Activated T-cell treated with anti-CD3 and anti-CD28 coated beads, Interleukin-2, amount 50 U/mL, for 72 hours (primary cell): ENCODE measurements around the gene KCNJ4. TPM values are rescaled to one million over a fixed set of nuclear protein-coding genes. Genes with fewer than 3 reads are reported as not detected.
"Not testable (repeated sequence)": the region's sequence is repeated elsewhere in the genome, so short reads cannot be mapped to it uniquely, and the experiment has no call there.

Experiments used
- ATAC-seq, 2 donors: fragments of 150-1000 bp; cut with Tn5 transposase; replicated peaks in 1 of 2; 2 replicates each; pipeline ENCODE4 v1.10.0; 2021; ENCODE audit warnings: moderate library complexity in 2 of 2, mild to moderate bottlenecking in 1 of 2
- DNase-seq, 2 donors: peaks; one replicate each; pipeline ENCODE4 v3.0.0; 2021 to 2022; ENCODE audit warnings: mixed read lengths in 1 of 2
- H3K27ac Mint-ChIP-seq: one replicate; pipeline ENCODE4 v1.8.0; 2022; ENCODE audit warnings: mild to moderate bottlenecking, moderate library complexity, mixed read lengths
- H3K27me3 Mint-ChIP-seq: one replicate; pipeline ENCODE4 v1.8.0; 2022; ENCODE audit warnings: low read depth, mixed read lengths
- H3K36me3 Mint-ChIP-seq, 2 donors: one replicate each; pipeline ENCODE4 v1.8.0; 2022; ENCODE audit warnings: mixed read lengths in 2 of 2, mild to moderate bottlenecking in 1 of 2; ENCODE audit not compliant: insufficient read depth in 2 of 2
- H3K4me1 Mint-ChIP-seq: one replicate; pipeline ENCODE4 v1.8.0; 2022; ENCODE audit warnings: low read depth, mixed read lengths
- H3K4me3 Mint-ChIP-seq, 2 donors: one replicate each; pipeline ENCODE4 v1.8.0; 2022; ENCODE audit warnings: mild to moderate bottlenecking in 2 of 2, mixed read lengths in 2 of 2, moderate library complexity in 2 of 2
- H3K9me3 Mint-ChIP-seq, 2 donors: one replicate each; pipeline ENCODE4 v1.8.0; 2022; ENCODE audit warnings: mixed read lengths in 2 of 2
- total RNA-seq, 2 donors: library from RNA; stranded (reverse); gene quantifications; one replicate each; pipeline ENCODE4 v1.2.3, GENCODE V29; 2022

KCNJ4 gene
- total RNA-seq, 2 donors from 2014 or later, result not detected

DNA sequence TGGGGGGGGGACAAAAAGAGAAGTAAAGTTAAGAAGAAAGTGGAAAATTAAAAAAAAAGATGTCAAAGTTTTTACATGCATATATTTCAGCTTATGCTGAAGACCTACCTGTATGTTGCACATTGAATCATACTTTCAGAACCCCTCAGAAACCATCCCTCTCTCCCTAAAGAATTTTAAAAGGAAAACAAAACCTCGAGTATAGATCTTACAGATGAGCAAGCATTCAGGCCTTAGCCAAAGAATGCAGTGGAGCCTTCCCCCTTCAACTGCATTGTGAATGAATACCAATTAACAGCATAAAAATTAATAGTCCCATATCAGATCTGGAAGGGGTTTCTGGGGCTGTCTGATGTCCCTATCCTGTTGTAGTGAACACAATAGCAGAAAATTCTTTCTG lies 29.2 kb upstream of the KCNJ4 start:
- DNase-seq (no peak), ATAC-seq (no peak)
- no peaks in the 10 kb centered on the region for H3K9me3 Mint-ChIP-seq
- peak overlapping the region; percentile 79 for H3K27ac Mint-ChIP-seq
- no peak overlapping the region for H3K4me3 Mint-ChIP-seq
- peaks cover 50% of the 10 kb centered on the region for H3K4me1 Mint-ChIP-seq
- no peaks in the 10 kb centered on the region for H3K27me3 Mint-ChIP-seq
- peaks cover 12 to 50% of the 10 kb centered on the region in 2 donors for H3K36me3 Mint-ChIP-seq

- ATAC-seq (no peak), DNase-seq (no peak)
- Mint-ChIP-seq H3K4me3 (no peak overlapping the region), H3K27ac (no peak overlapping the region), H3K36me3 (peaks cover 6 to 38% of the 10 kb centered on the region in 2 donors), H3K9me3 (no peaks in the 10 kb centered on the region), H3K27me3 (no peaks in the 10 kb centered on the region), H3K4me1 (peaks cover 37% of the 10 kb centered on the region)
These were observed 27.8 kb upstream of the KCNJ4 start for GRCh38 chr22:38482662-38483308.

DNA sequence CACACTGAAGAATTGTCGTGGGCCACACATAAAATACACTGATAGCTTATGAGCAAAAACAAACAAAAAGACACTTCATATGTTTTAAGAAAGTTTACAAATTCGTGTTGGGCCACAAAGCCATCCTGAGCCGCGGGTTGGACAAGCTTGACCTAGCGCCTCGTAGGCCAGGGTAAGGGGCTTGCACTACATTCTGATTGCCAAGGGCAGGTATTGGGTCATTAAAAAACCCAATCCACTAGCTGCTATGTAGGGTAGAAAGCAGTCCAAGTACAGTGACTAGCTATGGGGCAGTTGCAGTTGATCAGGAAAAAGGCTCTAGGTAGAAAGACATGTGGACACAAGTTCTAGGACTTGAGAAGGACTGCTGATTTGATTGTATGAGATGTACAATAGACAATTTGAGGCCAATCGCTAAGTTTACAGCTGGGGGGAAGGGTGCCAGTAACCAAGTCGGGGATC lies 26.9 kb upstream of the KCNJ4 start:
- Mint-ChIP-seq H3K27ac (peak overlapping the region; percentile 1), H3K4me3 (no peak overlapping the region), H3K27me3 (no peaks in the 10 kb centered on the region), H3K36me3 (peaks cover 5 to 37% of the 10 kb centered on the region in 2 donors), H3K9me3 (no peaks in the 10 kb centered on the region), H3K4me1 (peaks cover 35% of the 10 kb centered on the region)
- ATAC-seq, result no peak
- DNase-seq, result no peak

DNA sequence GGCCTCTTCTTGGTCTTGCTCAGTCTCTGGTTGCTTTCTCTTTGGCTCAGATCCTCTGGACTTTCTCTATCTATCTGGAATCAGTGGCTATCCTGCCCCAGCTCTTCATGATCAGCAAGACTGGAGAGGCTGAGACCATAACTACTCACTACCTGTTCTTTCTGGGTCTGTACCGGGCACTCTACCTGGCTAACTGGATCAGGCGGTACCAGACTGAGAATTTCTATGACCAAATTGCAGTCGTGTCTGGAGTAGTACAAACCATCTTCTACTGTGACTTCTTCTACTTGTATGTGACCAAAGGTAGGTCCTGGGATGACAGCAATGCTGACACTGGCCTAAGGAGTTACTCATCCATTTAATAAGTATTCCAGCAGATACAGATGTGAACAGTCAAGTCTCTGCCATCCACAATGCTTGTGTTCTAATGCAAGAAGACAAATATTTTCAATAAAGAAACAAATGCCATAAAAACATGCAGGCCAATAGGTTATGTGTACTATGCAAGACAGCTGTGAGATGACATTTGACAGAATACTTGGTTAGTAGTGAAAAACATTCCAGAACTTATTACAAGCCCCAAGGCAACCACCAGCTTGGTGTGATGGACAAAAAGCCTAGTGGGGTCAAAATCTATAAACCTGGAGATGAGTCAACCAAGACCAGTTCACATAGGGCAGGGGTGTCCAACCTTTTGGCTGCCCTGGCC lies 26.3 kb upstream of the KCNJ4 start:
- Mint-ChIP-seq H3K9me3 (no peaks in the 10 kb centered on the region), H3K27ac (peak overlapping the region; percentile 1), H3K27me3 (no peaks in the 10 kb centered on the region), H3K4me3 (no peak overlapping the region), H3K4me1 (peaks cover 29% of the 10 kb centered on the region), H3K36me3 (peaks cover 5 to 32% of the 10 kb centered on the region in 2 donors)
- no peak for ATAC-seq
- no peak for DNase-seq

- Mint-ChIP-seq H3K4me1 (peaks cover 18% of the 10 kb centered on the region), H3K4me3 (no peak overlapping the region), H3K27ac (no peak overlapping the region), H3K9me3 (no peaks in the 10 kb centered on the region), H3K36me3 (peaks cover 3 to 21% of the 10 kb centered on the region in 2 donors), H3K27me3 (no peaks in the 10 kb centered on the region)
- ATAC-seq (no peak), DNase-seq (no peak)
These were observed 24.3 kb upstream of the KCNJ4 start for GRCh38 chr22:38479096-38479837.

- Mint-ChIP-seq H3K36me3 (peaks cover 0 to 8% of the 10 kb centered on the region in 2 donors), H3K27me3 (no peaks in the 10 kb centered on the region), H3K9me3 (no peaks in the 10 kb centered on the region), H3K4me3 (no peak overlapping the region), H3K27ac (peak overlapping the region; percentile 65), H3K4me1 (peaks cover 1% of the 10 kb centered on the region)
- DNase-seq (no peak), ATAC-seq (no peak)
These were observed 22.6 kb upstream of the KCNJ4 start for GRCh38 chr22:38477585-38477984.

GRCh38 chr22:38474003-38474607 lies 19.1 kb upstream of the KCNJ4 start:
- H3K9me3 Mint-ChIP-seq, result no peaks in the 10 kb centered on the region
- H3K27ac Mint-ChIP-seq, result no peak overlapping the region
- H3K27me3 Mint-ChIP-seq, result no peaks in the 10 kb centered on the region
- DNase-seq (no peak), ATAC-seq (peak; percentile 14 to 16)
- H3K36me3 Mint-ChIP-seq, result no peaks in the 10 kb centered on the region
- H3K4me3 Mint-ChIP-seq, result no peak overlapping the region
- no peaks in the 10 kb centered on the region for H3K4me1 Mint-ChIP-seq

- Mint-ChIP-seq H3K4me1 (peaks cover 4% of the 10 kb centered on the region), H3K36me3 (no peaks in the 10 kb centered on the region), H3K27me3 (peaks cover 14% of the 10 kb centered on the region), H3K27ac (no peak overlapping the region), H3K4me3 (no peak overlapping the region), H3K9me3 (no peaks in the 10 kb centered on the region)
- DNase-seq (no peak), ATAC-seq (no peak)
These were observed 16.2 kb upstream of the KCNJ4 start for GRCh38 chr22:38471237-38471636.

DNA sequence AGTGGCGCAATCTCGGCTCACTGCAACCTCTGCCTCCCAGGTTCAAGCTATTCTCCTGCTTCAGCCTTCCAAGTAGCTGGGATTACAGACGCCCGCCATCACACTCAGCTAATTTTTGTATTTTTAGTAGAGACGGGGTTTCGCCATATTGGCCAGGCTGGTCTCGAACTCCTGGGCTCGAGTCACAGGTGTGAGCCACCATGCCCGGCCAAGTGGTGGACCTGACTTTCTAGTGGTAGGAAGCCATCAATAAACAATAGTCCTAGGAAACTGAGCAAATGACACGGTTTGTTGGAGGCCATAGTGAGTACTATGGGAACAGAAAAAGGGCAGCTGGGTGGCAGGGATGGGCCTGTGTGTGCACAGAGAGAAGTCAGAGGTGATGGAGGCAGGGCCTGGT lies 15.2 kb upstream of the KCNJ4 start:
- ATAC-seq, H3K9me3 Mint-ChIP-seq, H3K27ac Mint-ChIP-seq, H3K4me1 Mint-ChIP-seq, H3K4me3 Mint-ChIP-seq, H3K36me3 Mint-ChIP-seq, DNase-seq: not testable (repeated sequence)
- peaks cover 24% of the 10 kb centered on the region for H3K27me3 Mint-ChIP-seq

GRCh38 chr22:38469306-38469781 lies 14.3 kb upstream of the KCNJ4 start:
- H3K4me3 Mint-ChIP-seq, result no peak overlapping the region
- no peak overlapping the region for H3K27ac Mint-ChIP-seq
- ATAC-seq (no peak), DNase-seq (no peak)
- H3K27me3 Mint-ChIP-seq, result peaks cover 33% of the 10 kb centered on the region
- no peaks in the 10 kb centered on the region for H3K9me3 Mint-ChIP-seq
- peaks cover 4% of the 10 kb centered on the region for H3K4me1 Mint-ChIP-seq
- no peaks in the 10 kb centered on the region for H3K36me3 Mint-ChIP-seq

DNA sequence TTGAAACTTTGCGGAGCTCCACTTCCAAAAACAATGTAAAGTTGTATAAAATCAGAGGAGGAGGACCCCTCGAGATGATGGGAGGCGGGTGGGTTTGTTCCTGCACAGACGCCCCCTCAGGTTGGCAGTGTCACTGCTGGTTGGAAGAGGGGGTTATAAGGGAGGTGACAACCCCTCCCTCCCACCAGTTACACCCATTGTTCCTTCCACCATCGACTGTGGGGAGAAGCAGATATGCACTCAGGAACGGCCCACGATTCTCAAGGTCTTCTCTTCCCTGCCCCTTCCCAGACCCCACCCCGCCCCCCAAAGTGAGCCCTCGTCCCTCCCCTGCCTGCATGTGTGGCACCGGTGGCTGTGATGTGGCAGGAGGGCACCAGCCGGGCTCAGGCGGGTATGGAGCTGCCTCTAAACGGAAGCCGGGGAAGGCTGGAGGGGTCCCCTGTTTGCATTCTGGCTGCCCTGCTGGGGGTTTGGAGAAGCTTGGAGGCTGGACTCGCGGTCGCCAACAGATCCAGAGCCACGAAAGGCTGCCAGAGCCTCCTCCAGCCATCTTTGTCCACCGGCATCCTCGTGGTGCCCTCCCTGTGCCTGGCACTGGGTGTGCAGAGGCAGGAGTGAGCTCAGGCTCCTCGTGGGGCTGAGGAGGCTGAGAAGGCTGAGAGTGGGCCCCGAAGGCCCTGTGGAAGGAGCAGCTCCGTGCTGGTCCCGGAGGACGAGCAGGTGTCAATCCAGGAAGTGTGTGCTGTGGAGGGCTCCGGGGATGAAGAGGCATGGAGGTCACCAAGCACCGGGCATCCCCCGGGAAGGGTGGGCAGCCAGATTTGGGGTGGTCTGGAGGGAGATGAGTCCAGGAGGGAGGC lies 13.7 kb upstream of the KCNJ4 start:
- Mint-ChIP-seq H3K36me3 (no peaks in the 10 kb centered on the region), H3K4me3 (peak overlapping the region; percentile 71 to 76), H3K27ac (no peak overlapping the region), H3K9me3 (no peaks in the 10 kb centered on the region), H3K27me3 (peaks cover 39% of the 10 kb centered on the region), H3K4me1 (peaks cover 4% of the 10 kb centered on the region)
- ATAC-seq (no peak), DNase-seq (no peak)

DNA sequence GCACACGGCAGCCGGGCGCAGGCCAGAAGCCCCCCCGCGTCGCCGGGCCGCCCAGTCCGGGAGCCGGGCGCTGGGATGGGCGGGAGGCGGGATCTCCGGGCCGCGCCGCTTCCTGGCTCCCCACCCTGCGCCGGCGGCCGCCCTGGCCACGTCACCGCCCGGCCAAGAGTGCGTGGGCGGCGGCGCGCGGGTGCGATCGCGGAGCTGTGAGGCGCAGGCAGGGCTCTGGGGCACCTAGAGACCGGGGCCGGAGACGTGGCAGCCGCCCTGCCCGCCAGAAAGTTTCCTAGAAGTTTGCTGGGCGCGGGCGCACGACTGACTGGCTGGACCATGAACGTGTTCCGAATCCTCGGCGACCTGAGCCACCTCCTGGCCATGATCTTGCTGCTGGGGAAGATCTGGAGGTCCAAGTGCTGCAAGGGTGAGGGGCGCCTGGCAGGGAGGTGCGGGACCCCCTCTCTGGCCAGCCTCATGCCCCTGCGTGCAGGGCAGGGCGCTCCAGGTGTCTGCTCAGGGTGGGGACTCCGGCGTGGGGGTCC lies 13.0 kb upstream of the KCNJ4 start, which contains the start of gene KDELR3:
Gene KDELR3 (plus strand): TSS at position 193 of the 539 bp plus-strand sequence. CDS start 138 bp downstream, at position 331.
- Mint-ChIP-seq H3K27me3 (peaks cover 46% of the 10 kb centered on the region), H3K27ac (no peak within 1 kb of the TSS), H3K36me3 (no peaks in the 10 kb centered on the region), H3K4me3 (peak within 1 kb of the TSS; percentile 86), H3K4me1 (peaks cover 4% of the 10 kb centered on the region), H3K9me3 (no peaks in the 10 kb centered on the region)
- DNase-seq (peak; percentile 80 to 84), ATAC-seq (peak; percentile 92 to 97)
